ENCODE data around the gene OPRM1. TPM values are rescaled to one million over a fixed set of nuclear protein-coding genes. Genes with fewer than 3 reads are reported as not detected.

OPRM1 gene
- total RNA-seq, 2 experiments from 2014 or later: not detected

DNA sequence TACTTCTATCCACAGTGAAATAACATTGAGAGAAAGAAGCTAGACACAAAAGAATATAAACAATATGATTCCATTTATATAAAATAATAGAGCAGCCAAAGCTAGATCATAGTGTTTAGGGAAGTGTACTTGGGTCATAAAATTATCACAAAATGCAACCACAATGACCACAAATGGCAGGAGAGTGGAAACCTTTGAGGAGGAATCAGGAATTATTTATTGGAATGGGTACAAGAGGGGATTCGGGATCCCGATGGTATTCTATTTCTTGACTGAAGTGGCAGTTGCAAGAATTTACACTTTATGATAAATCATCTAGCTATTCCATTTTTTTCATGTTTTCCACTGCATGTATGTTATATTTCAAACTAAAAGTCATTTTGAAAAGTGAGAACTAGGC, 241.5 kb downstream of the OPRM1 start:
- H3K9me3 Mint-ChIP-seq (ENCODE audit: low read depth): peaks cover 1% of the 10 kb centered on the region

DNA sequence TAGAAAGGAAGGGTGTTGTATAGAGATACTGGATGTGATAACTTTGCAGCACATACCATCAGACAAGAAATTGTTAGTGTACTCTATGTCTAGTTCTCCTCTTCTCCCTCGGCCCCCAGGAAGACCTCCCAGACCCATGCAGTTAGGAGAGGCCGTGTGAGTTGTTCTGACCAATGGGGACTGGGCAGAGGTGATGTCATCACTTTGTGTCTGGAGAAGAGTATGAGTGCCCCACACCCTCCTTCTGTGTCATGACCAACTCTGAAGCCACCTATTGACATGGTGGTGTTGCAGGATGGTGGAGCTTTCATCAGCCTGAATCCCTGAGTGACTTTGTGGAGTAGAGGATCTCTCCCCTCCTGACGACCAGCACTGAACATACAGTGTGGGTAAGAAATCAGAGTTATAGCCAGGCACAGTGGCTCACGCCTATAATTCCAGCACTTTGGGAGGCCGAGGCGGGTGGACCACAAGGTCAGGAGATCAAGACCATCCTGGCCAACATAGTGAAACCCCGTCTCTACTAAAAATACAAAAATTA, 245.3 kb downstream of the OPRM1 start:
- H3K27me3 Mint-ChIP-seq: no peaks in the 10 kb centered on the region
- H3K4me1 Mint-ChIP-seq: no peaks in the 10 kb centered on the region
- H3K27ac Mint-ChIP-seq: no peak overlapping the region
- no peak for DNase-seq
- peaks cover 1% of the 10 kb centered on the region for H3K9me3 Mint-ChIP-seq (ENCODE audit: low read depth)
- POLR2A ChIA-PET: no interaction called here
- ATAC-seq: no peak
- CTCF ChIA-PET: interaction anchor here (1.2 kb wide), 1 partner anchor 8 kb away, joined by 5 read pairs; no protein-coding TSS in a partner anchor
- intact Hi-C loops (cut with DNase I, micrococcal nuclease): no loop called here
- peaks cover 2% of the 10 kb centered on the region for H3K36me3 Mint-ChIP-seq (ENCODE audit: low read depth)
- no peak overlapping the region for H3K4me3 Mint-ChIP-seq

More for the DNA sequence above, 241.5 kb downstream of the OPRM1 start:
- Mint-ChIP-seq H3K27me3 (no peaks in the 10 kb centered on the region), H3K27ac (no peak overlapping the region), H3K4me1 (peaks cover 22% of the 10 kb centered on the region), H3K36me3 (ENCODE audit: low read depth) (peaks cover 2% of the 10 kb centered on the region), H3K4me3 (no peak overlapping the region)
- CTCF ChIA-PET: interaction anchor here (1.0 to 10.1 kb wide), 4 partner anchors 17 to 127 kb away, joined by 3 to 130 read pairs (median 66); no protein-coding TSS in a partner anchor
- intact Hi-C loops (cut with DNase I, micrococcal nuclease): no loop called here
- ATAC-seq (no peak), DNase-seq (no peak)
- POLR2A ChIA-PET: interaction anchor here (0.6 kb wide), 1 partner anchor 270 kb away, joined by 3 read pairs; no protein-coding TSS in a partner anchor

DNA sequence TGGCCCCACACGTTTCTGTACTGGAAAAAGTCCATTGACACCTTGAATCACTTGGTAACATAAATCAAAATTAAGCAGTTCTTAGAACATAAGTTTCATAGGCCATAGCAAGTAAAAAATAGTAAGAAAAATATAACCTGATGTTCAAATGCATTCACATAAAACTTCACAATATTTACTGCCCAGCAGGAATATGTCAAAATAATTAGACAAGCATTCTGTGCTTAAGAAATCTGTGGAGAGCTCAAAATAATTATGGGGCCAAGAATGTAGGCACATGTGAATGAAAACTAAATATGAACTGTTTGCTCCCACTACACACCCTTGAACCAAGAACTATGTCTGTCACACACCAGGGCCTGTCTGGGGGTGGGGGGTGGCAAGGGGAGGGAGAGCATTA, 246.8 kb downstream of the OPRM1 start:
- ChIA-PET CTCF (interaction anchor here (0.7 to 1.5 kb wide), 4 partner anchors 12 to 217 kb away, joined by 3 to 8 read pairs (median 4); no protein-coding TSS in a partner anchor), POLR2A (no interaction called here)
- Mint-ChIP-seq H3K27ac (no peak overlapping the region), H3K4me1 (no peaks in the 10 kb centered on the region), H3K36me3 (ENCODE audit: low read depth) (peaks cover 2% of the 10 kb centered on the region), H3K4me3 (no peak overlapping the region), H3K27me3 (no peaks in the 10 kb centered on the region), H3K9me3 (ENCODE audit: low read depth) (peaks cover 1% of the 10 kb centered on the region)
- intact Hi-C loops (cut with DNase I, micrococcal nuclease): no loop called here
- DNase-seq (no peak), ATAC-seq (no peak)

DNA sequence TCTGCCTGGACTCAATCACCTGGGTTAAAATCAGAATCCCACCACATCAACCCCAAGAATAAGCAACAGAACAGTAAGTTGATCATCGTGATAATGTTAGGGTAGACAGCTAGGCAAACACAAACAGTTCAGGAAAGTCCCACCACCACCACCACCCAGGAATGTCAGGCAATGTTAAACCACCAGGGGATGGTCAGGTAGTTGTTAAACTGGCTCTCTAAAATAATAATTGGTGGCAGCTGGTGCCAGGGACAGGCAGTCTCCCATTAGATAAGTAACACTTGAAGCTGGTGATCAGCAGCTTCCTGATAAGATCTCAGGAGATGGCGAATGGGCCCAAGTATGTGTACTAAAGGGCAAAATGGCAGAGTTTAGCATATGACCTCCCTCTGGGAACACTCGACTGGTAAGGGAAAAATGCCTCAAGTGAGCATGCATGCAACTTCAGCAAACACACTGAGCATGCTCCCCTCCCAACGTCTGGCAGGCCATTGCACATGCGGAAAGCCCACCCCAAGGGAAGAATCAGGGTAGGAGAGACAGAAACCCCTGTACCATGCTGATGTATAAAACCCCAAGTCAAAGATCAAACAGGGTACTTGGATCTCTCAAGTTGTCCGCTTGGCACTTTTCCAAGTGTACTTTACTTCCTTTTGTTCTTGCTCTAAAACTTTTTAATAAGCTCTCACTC, 250.9 kb downstream of the OPRM1 start:
- intact Hi-C loops (cut with DNase I, micrococcal nuclease): no loop called here
- no peaks in the 10 kb centered on the region for H3K27me3 Mint-ChIP-seq
- H3K27ac Mint-ChIP-seq: no peak overlapping the region
- ChIA-PET CTCF (interaction anchor here (1.7 kb wide), 1 partner anchor 12 kb away, joined by 4 read pairs; no protein-coding TSS in a partner anchor), POLR2A (no interaction called here)
- H3K36me3 Mint-ChIP-seq (ENCODE audit: low read depth): no peaks in the 10 kb centered on the region
- no peak for ATAC-seq
- H3K4me1 Mint-ChIP-seq: no peaks in the 10 kb centered on the region
- DNase-seq: no peak
- no peaks in the 10 kb centered on the region for H3K9me3 Mint-ChIP-seq (ENCODE audit: low read depth)
- no peak overlapping the region for H3K4me3 Mint-ChIP-seq

DNA sequence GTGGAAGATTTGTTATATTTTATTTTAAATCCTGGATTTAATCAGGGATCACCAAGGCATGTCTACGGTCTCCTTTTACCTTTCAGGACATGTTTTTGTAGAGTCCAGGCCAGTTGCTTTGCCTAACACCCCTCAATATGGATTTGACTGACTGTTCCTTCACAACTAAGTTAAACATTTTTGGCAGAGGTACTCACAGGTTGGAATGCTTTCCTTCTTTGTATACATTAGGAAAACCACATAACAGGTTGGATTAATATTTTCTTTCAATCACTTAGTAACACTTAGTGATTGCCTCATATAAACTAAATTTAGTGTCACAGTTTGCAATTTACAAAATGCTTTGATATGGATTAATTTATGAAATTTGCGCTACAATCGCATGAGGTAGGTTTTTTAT, 253.0 kb downstream of the OPRM1 start:
- H3K27ac Mint-ChIP-seq: no peak overlapping the region
- ChIA-PET CTCF (interaction anchor here (1.1 kb wide), 1 partner anchor 133 kb away, joined by 5 read pairs; no protein-coding TSS in a partner anchor), POLR2A (no interaction called here)
- no peak for ATAC-seq
- H3K4me1 Mint-ChIP-seq: no peaks in the 10 kb centered on the region
- no peak overlapping the region for H3K4me3 Mint-ChIP-seq
- peaks cover 3% of the 10 kb centered on the region for H3K27me3 Mint-ChIP-seq
- intact Hi-C loops (cut with DNase I, micrococcal nuclease): no loop called here
- no peaks in the 10 kb centered on the region for H3K9me3 Mint-ChIP-seq (ENCODE audit: low read depth)
- no peaks in the 10 kb centered on the region for H3K36me3 Mint-ChIP-seq (ENCODE audit: low read depth)
- no peak for DNase-seq

DNA sequence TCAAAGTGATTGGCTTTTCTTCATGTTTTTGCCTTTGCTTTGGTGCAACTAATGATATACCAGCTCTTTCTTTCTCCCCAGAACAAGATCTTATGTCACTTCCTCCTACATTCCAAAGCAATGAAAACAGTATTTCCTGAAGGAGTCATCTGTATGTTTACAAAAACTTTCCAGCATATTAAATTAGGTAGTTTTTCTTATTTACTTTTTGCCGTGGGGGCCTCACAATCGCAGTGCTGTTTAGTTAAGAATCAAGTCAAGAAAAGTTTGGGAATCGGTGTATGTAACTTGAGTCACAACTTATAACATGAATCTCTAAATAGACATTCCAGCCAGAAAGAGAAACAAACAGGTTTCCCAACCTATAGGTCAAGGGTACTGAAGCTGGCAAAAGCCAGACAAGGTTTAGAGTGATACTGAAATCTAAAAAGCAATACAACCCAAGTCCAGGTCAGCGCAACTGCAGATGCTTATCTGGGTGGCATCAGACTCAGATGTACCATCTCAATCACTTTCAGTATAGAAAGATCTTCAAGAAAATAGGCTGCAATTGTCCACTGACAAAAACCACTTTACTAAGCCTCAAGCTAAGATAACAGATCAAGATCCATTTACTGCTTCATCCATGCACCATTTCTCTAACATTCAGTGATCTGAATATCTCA, 253.9 kb downstream of the OPRM1 start:
- no peaks in the 10 kb centered on the region for H3K4me1 Mint-ChIP-seq
- POLR2A ChIA-PET: interaction anchor here (0.7 kb wide), 1 partner anchor 246 kb away, joined by 5 read pairs; no protein-coding TSS in a partner anchor
- no peaks in the 10 kb centered on the region for H3K36me3 Mint-ChIP-seq (ENCODE audit: low read depth)
- no peaks in the 10 kb centered on the region for H3K9me3 Mint-ChIP-seq (ENCODE audit: low read depth)
- ATAC-seq (no peak), DNase-seq (no peak)
- H3K4me3 Mint-ChIP-seq: no peak overlapping the region
- CTCF ChIA-PET: interaction anchor here (0.8 to 1.1 kb wide), 2 partner anchors 15 to 134 kb away, joined by 4 to 5 read pairs; no protein-coding TSS in a partner anchor
- peaks cover 5% of the 10 kb centered on the region for H3K27me3 Mint-ChIP-seq
- intact Hi-C loops (cut with DNase I, micrococcal nuclease): no loop called here
- H3K27ac Mint-ChIP-seq: no peak overlapping the region

DNA sequence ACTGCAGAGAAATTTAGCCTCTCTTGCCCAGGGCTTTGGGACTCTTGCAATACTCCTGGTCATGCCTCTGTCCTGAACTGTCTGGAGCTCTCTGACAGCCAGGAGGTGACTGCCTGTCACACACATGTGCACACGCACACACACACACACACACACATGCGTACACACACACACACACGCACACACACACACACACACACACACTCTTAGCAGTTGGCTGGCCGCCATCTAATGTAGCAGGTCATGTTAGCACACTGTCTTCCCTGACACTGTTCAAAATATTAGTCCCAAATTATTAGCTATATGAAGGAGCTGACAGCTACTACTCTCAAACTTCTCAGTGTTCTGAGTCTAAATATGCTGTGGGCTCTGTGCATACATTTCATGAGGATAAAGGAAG, 256.7 kb downstream of the OPRM1 start:
- intact Hi-C loops (cut with DNase I, micrococcal nuclease): no loop called here
- POLR2A ChIA-PET: no interaction called here
- Mint-ChIP-seq H3K27me3 (peaks cover 9% of the 10 kb centered on the region), H3K27ac (no peak overlapping the region), H3K4me3 (no peak overlapping the region), H3K4me1 (peaks cover 4% of the 10 kb centered on the region), H3K9me3 (ENCODE audit: low read depth) (no peaks in the 10 kb centered on the region), H3K36me3 (ENCODE audit: low read depth) (no peaks in the 10 kb centered on the region)
- DNase-seq: no peak
- CTCF ChIA-PET: interaction anchor here (0.6 kb wide), 1 partner anchor 130 kb away, joined by 3 read pairs; no protein-coding TSS in a partner anchor
- no peak for ATAC-seq
